ENCODE data around the gene CCDC8.
"Not testable (repeated sequence)": the region's sequence is repeated elsewhere in the genome, so short reads cannot be mapped to it uniquely, and the experiment has no call there.

CCDC8 gene

DNA sequence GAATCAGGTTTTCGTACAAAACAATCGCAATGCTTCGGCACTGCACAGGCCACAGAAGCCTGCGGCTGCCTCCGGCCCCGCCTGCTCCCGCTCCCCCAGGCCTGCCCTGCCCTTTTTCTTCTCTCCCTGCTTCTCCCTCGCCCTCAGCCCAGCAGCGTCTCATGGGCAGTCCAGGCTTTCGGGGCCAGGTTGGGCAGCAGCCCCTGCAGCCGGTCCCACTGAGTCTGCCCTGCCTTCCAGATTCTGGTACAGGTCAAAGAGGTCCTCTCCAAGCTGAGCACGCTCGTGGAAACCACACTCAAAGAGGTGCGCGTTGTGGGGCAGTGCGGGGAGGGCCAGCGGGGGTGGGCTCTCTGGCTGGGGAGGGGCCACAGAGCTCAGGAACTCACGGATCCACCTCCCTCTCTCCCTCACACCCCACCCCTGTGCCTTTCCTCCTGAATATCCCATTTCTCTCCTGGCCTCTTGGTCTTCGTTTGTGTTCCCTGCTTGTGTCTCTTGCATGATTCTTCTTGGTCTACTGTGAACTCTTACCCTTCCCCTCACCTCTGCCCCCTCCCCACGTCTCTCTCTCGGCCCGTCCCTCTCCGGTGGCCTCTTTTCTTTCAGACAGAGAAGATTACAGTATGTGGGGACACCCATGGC is 30.1 kb downstream of the CCDC8 start:
- DNase-seq (ENCODE audit: low spot score) (no peak), FAIRE-seq (no peak)

DNA sequence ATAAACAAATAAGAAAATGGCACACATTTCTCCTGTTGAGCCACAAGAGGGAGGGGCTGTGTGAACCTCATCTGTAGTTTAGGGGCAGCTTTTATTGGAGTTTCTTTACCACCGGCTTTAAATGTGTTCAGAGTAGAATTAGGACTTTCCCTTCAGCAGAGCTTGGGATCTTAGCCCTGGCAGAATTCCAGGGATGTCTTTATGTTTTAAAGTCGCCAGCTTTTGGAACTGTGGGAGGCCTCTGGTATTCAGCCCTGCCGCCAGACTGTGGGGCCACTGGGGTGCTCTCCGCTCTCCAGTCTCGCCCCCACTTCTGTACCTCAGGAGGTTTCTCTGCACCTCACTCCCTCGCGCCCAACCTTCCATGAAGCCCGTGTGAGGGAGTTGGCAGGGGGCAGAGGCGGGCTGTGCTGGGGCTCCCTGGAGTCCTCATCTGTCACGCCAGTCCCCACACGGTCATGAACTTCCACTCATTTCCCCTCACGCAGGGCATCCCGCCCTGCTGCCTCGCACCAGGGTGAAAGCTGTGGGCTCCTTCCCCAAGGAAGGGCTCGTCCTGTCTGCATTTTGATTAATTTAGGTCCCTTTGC is 31.5 kb downstream of the CCDC8 start:
- no peak for DNase-seq (ENCODE audit: low spot score)
- FAIRE-seq = no peak

DNA sequence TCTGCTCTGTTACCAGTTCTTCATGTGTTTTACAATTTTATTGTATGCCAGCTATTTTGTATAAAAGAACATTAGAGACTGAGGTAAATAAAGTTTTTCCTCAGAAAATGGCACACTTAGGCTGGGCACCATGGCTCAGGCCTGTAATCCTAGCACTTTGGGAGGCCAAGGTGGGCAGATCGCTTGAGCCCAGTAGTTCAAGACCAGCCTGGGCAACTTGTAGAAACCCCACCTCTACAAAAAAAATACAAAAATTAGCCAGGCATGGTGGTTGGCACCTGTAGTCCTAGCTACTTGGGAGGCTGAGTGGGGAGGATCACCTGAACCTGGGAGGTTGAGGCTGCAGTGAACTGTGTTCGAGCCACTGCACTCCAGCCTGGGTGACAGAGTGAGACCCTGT is 32.0 kb downstream of the CCDC8 start:
- FAIRE-seq (no peak), DNase-seq (ENCODE audit: low spot score) (no peak)

DNA sequence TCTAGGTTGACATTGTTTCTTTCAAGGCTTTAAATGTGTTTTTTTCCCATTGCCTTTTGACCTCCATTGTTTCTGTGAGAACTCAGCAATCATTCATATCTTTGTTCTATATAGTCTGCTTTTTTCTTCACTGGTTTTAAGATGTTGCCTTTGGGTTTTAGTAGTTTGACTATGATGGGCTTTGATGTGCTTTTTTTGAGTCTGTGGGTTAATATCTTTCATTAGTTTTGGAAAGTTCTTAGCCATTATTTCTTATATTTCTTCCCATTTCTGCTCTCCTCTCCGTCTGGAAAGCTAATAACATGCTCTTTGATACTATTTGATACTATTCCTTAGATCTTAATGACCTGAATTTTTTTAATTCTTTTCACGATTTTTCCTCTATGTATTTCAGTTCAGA is 32.7 kb downstream of the CCDC8 start:
- DNase-seq (ENCODE audit: low spot score) = no peak
- FAIRE-seq = no peak

DNA sequence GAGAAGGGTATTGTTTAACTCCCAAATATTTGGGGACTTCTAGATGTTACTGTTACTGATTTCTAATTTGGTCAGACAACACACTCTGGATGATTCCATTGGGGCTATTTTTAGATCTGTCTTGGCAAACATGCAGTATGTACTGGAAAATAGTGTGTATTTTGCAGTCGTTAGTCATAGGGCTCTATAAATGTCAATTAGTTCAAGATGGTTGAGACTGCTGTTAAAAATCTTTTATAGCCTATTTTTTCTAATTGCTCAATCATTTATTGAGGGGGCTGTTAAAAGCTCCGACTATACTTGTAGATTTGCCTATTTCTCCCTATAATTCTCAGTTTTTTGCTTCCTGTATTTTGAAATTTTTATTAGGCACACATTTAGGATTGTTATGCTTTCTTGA is 35.1 kb downstream of the CCDC8 start:
- no peak for FAIRE-seq

DNA sequence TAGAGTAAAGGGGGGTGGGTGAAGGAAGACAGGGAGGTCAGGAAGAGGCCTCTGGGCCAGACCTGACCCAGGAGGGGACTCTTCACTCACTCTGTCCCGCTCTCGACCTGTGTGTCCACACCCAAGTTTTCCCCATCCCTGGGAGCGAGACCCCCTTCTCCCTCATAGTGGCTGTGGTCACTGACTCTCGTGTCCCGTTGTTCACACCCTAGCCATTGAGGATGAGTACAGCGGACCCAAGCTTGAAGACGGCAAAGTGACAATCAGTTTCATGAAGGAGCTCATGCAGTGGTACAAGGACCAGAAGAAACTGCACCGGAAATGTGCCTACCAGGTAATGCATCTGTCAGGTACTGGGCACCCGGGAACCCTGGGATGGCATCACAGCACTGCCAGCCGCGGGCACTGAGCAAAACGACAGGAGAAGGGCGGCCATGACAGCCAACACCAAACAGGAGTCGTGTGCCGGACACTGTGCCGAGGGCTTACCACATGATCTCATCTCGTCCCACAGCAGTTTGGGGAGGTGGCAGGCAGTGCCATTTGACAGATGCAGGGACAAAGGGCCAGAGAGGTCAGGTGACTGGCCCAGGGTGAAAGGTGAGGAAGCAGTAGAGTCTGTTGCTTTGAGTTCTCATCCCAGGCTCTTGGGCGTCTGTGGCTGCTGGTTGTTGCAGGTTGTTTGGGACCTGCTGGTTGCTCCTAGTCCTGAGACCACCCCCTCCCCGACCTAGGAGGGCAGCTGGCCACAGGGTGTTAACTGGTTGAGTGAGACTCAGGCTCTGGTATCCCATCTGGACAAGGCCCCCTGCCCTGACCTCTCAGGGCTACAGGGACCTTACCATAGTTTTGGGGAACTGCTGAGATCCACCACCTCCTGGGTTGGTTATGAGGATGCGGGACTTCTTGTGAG is 36.9 kb downstream of the CCDC8 start:
- DNase-seq (ENCODE audit: low spot score) (no peak), FAIRE-seq (no peak)

More for the DNA sequence above, 35.1 kb downstream of the CCDC8 start:
- no peak for DNase-seq (ENCODE audit: low spot score)

DNA sequence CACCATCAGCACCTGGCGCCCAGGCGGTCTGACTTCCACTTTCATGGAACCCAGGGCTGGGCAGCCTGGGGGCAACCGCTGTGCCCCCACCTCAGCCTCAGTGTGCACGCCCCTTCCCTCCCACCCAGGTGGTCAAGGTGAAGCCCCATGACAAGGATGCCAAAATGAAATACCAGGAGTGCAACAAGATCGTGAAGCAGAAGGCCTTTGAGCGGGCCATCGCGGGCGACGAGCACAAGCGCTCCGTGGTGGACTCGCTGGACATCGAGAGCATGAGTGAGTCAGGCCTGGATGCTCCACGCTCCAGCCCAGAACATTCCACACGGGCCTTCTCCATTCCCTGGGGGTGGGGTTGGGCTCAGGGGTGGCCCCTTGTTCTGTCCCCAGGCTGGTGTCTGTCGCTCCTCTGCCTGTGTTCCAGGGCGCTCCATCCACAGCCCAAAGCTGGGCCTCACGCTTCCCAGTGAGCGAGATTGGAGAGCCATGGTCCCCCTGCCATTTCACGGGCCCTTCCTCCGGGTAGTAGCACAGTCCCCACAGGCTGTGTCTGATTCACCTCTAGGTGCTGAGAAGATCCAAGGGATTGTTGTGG is 37.8 kb downstream of the CCDC8 start:
- not testable (repeated sequence) for FAIRE-seq; DNase-seq (ENCODE audit: low spot score)

DNA sequence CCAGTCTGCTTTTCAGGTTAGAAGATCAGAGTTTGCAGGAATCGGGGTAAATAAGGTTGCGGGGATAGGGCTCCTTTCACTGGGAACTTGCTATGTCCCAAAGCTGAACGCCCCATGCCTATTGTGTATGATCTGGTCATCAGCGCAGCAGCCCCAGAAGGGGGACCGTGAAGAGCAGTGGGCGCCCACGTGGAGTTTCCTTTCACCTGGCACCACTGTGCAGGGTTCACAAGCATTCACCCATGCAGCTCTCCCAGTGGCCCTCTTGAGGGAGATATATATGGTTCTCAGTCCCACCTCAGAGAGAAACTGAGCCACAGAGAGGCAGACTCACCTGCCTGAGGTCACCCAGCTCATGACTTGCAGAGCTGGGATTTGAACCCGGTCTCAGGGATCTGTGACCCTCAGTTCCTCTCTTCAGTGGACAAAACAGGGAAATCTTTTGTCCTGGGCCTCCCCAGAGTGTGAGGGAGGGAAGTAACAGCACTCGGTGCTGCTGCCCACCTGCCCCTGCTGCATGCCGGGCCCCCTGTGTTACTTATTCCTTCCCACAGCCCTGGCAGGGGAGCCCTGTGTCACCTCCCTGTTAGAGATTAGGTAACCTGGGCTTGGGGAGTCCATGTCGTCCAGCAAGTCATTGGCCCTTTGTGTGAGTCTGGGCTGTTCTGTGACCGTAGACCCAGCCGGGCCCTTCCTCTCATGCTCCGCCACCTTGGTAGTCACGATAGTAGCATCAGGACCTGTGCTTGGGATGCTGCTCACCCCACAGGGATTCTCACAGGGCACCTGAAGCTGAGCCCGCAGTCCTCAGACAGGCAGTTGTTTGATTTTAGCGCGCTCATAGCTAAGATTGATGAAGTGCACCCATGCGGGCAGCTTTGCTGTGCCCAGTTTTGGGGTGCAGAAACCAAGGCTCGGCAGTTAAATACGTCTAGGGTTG is 38.6 kb downstream of the CCDC8 start:
- FAIRE-seq (no peak), DNase-seq (ENCODE audit: low spot score) (no peak)

DNA sequence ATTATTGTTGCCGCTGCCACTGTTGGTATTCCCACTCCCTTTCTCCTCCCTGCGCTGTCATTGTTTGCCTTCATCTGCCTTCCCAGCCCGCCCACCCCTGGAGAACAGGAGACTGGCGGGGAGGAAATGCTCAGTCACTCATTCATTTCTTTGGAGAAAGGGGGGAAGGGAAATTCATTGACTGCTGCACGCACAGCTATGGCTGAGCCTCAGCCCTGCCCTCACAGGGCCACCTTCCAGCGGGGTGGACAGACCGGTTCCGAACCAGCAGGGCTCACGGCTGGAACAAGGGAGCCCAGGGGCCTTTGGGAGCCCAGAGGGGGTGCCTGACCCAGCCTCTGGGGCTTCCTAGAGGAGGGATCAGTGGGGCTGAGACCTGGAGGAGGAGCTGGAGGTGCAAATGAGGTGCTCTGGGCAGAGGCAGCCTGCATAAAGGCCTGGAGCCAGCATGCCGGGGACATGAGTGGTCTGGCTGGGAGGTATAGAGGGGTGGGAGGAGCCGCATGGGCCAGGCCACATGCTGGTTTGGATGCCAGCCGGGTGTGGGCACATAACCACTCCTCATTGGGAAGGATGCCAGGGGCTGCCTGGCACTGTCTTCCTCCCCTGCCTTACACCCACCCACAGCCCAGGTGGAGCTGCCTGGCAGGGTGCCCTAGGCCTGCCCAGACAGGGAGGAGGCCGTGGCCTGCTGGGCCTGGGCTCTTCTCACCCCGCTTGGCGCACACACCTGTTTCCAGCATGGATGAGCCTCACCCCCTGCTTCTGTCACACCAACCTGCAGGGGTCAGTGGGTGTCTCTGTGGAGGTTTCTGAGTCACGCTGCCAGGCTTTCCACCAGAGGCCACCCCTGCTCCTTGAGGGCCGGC is 39.6 kb downstream of the CCDC8 start:
- FAIRE-seq = peak; percentile 83
- peak; percentile 86 for DNase-seq (ENCODE audit: low spot score)

DNA sequence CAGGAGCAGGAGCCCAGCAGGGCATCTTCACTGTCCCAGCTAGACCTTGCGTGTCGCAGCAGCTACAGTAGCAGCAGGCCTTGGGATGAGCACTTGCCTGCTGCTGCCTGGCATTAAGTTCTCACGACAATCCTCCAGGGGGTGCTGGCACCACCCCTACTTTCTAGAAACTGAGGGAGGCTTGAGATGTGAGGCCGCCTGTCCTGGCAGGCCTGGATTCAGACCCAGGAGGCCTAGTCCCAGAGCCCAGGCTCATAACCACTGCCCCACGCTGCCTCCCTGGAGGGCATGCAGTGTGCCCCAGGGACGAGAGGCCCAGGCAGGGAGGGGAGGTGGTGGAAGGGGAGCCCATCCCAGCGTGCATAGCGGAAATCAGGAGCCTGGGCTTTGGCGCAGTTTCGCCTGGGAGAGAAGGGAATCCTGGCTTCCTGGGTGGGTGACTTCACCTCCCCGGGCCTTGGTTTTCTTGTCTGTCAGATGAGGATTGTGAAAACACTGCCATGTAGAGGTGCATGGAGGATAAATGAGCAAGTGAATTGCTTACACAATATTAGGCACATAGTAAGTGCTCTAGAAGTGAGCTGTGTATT is 40.4 kb downstream of the CCDC8 start:
- FAIRE-seq (no peak), DNase-seq (ENCODE audit: low spot score) (peak; percentile 11)

DNA sequence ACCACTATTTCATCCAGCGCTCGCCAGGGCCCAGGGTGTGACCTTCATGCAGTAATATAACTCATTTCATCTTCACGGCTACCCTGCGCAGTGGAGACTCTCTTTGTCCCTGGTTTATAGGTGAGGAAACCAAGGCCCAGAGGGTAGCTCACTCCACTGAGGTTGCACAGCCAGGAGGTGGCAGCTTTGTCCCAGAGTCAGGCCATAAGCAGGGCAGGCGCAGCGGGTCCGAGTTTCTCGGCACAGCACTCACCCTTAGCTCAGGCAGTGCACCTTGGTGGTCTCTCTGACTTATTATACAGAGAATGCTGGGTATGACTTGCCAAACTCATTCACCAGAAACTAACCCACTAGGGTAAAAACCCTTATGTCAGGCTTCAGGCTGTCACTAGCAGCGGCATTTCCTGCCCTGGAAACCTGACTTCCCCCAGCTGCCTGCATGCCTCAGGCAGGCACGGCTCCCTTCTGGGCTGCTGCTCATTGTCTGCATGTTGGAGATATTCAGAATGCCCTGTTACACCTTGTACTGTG is 41.9 kb downstream of the CCDC8 start:
- FAIRE-seq = no peak
- no peak for DNase-seq (ENCODE audit: low spot score)

DNA sequence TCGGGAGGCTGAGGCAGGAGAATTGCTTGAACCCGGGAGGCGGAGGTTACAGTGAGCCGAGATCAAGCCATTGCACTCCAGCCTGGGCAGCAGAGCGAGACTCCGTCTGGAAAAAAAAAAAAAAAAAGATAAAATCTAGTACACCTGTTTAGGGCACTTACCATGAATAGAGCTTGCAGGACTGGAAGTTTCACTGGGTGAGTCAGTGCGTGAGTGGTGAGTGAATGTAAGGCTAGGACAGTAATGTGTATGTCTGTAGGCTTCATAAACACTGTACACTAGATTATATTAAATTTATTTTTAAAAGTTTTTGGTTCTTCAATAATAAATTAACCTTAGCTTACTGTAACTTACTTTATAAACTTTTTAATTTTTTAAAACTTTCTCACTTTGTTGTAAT is 43.5 kb downstream of the CCDC8 start:
- DNase-seq (ENCODE audit: low spot score) (no peak), FAIRE-seq (no peak)

DNA sequence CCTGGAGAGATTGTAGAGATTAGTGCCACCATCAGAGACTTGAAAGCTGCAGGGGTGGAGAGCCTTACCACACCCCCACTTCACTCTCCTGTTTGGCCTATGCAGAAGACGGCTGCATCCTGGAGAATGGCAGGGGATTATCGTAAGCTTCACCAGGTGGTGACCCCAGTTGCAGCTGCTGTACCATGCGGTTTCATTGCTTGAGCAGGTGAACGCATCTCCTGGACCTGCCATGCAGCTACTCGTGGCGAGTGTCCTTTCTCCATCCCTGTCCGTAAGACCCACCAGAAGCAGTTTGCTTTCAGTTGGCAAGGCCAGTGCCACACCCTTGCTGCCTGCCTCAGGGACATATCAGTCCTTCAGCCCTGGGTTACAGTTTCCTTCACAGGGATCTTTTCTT is 45.2 kb downstream of the CCDC8 start:
- FAIRE-seq (no peak), DNase-seq (ENCODE audit: low spot score) (no peak)

DNA sequence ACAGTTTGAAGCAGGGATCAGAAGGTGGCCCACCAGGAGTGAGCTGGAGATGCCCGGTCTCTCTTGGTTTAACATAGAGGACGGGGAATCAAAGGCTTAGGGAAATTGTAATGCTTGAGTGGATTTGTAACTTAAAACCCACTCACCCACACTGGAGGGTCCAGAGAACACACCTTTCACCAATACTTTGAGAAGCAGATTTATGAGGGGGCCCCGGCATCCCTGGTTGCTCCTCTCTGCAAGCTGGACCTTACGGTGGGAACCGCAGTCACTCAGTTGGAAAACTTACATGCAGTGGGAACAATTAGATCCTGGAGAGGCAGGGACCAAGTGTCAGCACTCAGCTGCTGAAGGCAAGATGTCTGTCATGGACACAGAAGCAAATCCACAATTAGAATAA is 45.9 kb downstream of the CCDC8 start:
- no peak for FAIRE-seq

DNA sequence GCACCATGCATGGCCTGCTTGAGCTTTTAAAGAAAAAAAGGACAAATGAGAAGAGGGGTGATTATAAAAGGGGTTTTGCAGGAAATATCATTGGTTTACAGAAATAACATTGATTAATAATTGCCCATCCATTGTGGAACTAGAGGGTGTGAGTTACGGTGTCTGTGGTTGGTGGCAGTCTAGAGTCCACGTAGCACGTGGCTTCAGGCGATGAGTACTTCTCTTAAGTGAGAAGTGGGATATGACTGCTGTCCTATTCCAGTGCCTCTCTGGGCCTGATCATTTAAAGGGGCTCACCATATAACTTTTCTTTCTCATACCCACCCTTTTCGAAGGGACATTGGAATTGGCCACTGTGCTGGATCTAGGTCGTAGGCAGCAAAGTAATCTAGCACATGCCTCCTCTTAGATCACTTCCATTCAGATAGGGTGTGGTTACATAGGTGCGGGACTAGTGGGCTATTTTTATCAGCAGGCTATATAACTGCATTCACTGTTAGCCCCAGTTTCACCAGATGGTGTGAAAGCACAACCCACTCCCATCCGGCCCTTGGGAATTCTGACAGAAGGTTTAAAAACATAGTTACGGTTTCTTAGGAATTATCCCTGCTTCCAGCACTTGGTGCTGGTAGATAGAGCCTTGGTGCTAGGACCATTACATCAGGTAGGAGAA is 46.6 kb downstream of the CCDC8 start:
- FAIRE-seq (no peak), DNase-seq (ENCODE audit: low spot score) (no peak)

More for the DNA sequence above, 45.9 kb downstream of the CCDC8 start:
- no peak for DNase-seq (ENCODE audit: low spot score)

DNA sequence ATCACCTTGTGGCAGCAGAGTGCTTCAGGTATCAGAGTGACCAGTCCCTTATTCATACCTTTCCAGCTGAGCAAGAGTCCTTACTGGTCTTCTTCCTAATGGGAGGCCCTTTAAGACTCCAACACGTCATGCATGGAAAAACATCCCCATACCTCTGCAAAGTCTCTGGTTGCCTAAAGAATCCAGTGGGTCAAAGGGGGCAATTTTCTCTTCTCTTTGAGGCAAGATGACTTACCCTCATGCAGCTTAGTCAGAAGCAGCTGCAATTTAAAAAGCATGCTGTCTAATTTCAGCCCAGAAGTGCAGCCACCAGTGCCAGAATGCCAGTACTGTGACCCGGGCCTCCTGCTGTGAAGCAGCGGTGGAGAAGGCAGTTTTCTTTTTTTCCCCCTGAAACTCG is 47.8 kb downstream of the CCDC8 start:
- FAIRE-seq = no peak
- no peak for DNase-seq (ENCODE audit: low spot score)

DNA sequence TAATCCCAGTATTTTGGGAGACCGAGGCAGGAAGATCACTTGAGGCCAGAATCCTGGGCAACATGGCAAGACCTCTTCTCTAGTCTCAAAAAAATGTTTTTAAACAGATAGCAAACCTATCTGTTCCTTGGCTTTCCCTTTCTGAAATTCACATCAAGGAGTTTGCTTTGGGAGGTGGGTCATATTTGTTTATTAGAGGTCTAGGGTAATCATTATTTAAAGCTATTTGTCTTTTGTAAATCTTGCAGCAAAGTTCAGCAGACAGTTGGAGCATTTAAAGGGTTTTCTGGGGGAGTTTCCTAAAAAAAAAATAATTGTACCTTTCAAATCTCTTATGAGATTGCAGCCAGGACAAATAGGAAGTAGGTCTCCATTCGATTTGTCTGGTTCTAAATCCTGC is 49.0 kb downstream of the CCDC8 start:
- FAIRE-seq (no peak), DNase-seq (ENCODE audit: low spot score) (no peak)

DNA sequence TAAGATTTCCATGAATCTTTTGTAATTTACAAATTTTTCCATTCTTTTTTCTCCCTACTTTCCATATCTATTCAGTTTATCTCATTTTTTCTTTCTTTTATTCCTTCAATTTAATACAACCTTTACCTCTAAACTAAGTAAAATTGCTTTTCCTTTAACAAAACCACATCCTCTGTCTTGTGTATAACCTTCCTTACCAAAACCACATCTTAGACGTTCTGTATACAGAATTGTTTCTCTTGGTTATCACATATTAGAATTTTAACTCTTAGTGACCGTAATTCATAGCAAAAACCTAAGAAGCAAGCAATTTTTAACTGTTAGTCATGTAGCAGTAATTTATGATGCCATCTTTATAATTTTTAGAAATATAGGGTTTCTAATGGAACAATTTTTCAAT is 51.4 kb downstream of the CCDC8 start:
- no peak for DNase-seq (ENCODE audit: low spot score)

More for the DNA sequence above, 51.4 kb downstream of the CCDC8 start:
- FAIRE-seq = no peak
